MCF 10A (cell line): ENCODE results near the gene ERICH3. TPM values are rescaled to one million over a fixed set of nuclear protein-coding genes. Genes with fewer than 3 reads are reported as not detected.

Experiments
- BruUV-seq: library from RNA; stranded (reverse); fragments of 400-500 nt; replicated peaks from 2 replicates; lab custom pipeline; 2021; lab: Mats Ljungman, UMichigan
- CTCF ChIA-PET: fragments of 300-600 bp; sonication (Branson Sonifier 250); formaldehyde crosslinking; extraction: SDS; loops from one replicate; lab custom pipeline; 2021; ENCODE audit warnings: antibody characterized with exemption, inconsistent platforms; lab: Yijun Ruan, JAX
- POLR2A ChIA-PET: fragments of 300-600, 350-650 bp; sonication (Branson Sonifier 250); formaldehyde crosslinking; extraction: SDS; loops from one replicate; lab custom pipeline; 2020; ENCODE audit warnings: antibody characterized with exemption, inconsistent platforms; lab: Yijun Ruan, JAX
- DNase-seq: peaks from one replicate; pipeline ENCODE4 v3.0.0-alpha.2; 2018; ENCODE audit not compliant: unreplicated experiment
- H3K27ac Mint-ChIP-seq: one replicate; pipeline ENCODE4 v1.8.0; 2022; ENCODE audit warnings: mild to moderate bottlenecking, low read depth, mixed read lengths; ENCODE audit not compliant: unreplicated experiment
- H3K27me3 Mint-ChIP-seq: one replicate; pipeline ENCODE4 v1.8.0; 2022; ENCODE audit warnings: mixed read lengths; ENCODE audit not compliant: insufficient read depth, unreplicated experiment
- H3K36me3 Mint-ChIP-seq: one replicate; pipeline ENCODE4 v1.8.0; 2022; ENCODE audit warnings: mild to moderate bottlenecking, moderate library complexity, mixed read lengths; ENCODE audit not compliant: insufficient read depth, unreplicated experiment
- H3K4me1 Mint-ChIP-seq: one replicate; pipeline ENCODE4 v1.8.0; 2022; ENCODE audit warnings: mixed read lengths; ENCODE audit not compliant: insufficient read depth, unreplicated experiment
- H3K4me3 Mint-ChIP-seq: one replicate; pipeline ENCODE4 v1.8.0; 2022; ENCODE audit warnings: mild to moderate bottlenecking, moderate library complexity, mixed read lengths; ENCODE audit not compliant: unreplicated experiment
- H3K9me3 Mint-ChIP-seq: one replicate; pipeline ENCODE4 v1.8.0; 2022; ENCODE audit warnings: mixed read lengths; ENCODE audit not compliant: unreplicated experiment
- CTCF ChIP-seq: fragments of 200-600 bp; IDR thresholded peaks from one replicate; pipeline ENCODE4 v1.8.0; 2022; ENCODE audit warnings: antibody characterized with exemption, mild to moderate bottlenecking; ENCODE audit not compliant: unreplicated experiment
- intact Hi-C: fragments of 100-400 bp; cut with micrococcal nuclease; formaldehyde crosslinking; loops from 2 replicates; pipeline ENCODE4 v1.14.1; 2022
- total RNA-seq: library from RNA; stranded (reverse); gene quantifications from 2 replicates; pipeline ENCODE4 v1.2.3, GENCODE V29; 2022

ERICH3 gene
- total RNA-seq, 1 experiment from 2014 or later, result not detected

GRCh38 chr1:74715806-74716205 is 42.2 kb upstream of the ERICH3 start:
- CTCF ChIA-PET, result interaction anchor here (0.6 kb wide), 1 partner anchor 28 kb away, joined by 4 read pairs; no protein-coding TSS in a partner anchor

GRCh38 chr1:74715236-74715502 is 41.6 kb upstream of the ERICH3 start:
- Mint-ChIP-seq H3K4me1 (no peaks in the 10 kb centered on the region), H3K9me3 (no peaks in the 10 kb centered on the region), H3K27me3 (no peaks in the 10 kb centered on the region), H3K36me3 (peaks cover 9% of the 10 kb centered on the region), H3K27ac (no peak overlapping the region), H3K4me3 (no peak overlapping the region)
- no peak for DNase-seq
- intact Hi-C loops, result no loop called here
- ChIA-PET CTCF (interaction anchor here (0.8 to 3.0 kb wide), 4 partner anchors 18 to 58 kb away, joined by 3 to 13 read pairs (median 4); partner anchors contain the start of genes CRYZ and TYW3), POLR2A (no interaction called here)
- TF ChIP-seq CTCF, result no peak
- no TSS peak for BruUV-seq

More at GRCh38 chr1:74715806-74716205, 42.2 kb upstream of the ERICH3 start:
- no peak overlapping the region for H3K4me3 Mint-ChIP-seq
- POLR2A ChIA-PET, result no interaction called here
- peaks cover 8% of the 10 kb centered on the region for H3K36me3 Mint-ChIP-seq
- H3K4me1 Mint-ChIP-seq, result no peaks in the 10 kb centered on the region
- no peaks in the 10 kb centered on the region for H3K27me3 Mint-ChIP-seq
- no peaks in the 10 kb centered on the region for H3K9me3 Mint-ChIP-seq
- TF ChIP-seq CTCF, result no peak
- BruUV-seq, result no TSS peak
- H3K27ac Mint-ChIP-seq, result no peak overlapping the region
- intact Hi-C loops, result no loop called here
- no peak for DNase-seq

GRCh38 chr1:74714429-74715235 is 41.0 kb upstream of the ERICH3 start:
- no TSS peak for BruUV-seq
- no peak for DNase-seq
- Mint-ChIP-seq H3K4me3 (no peak overlapping the region), H3K27ac (no peak overlapping the region), H3K9me3 (no peaks in the 10 kb centered on the region), H3K27me3 (no peaks in the 10 kb centered on the region), H3K36me3 (peaks cover 9% of the 10 kb centered on the region), H3K4me1 (no peaks in the 10 kb centered on the region)
- intact Hi-C loops, result no loop called here
- ChIA-PET POLR2A (no interaction called here), CTCF (interaction anchor here (0.8 to 3.0 kb wide), 4 partner anchors 17 to 58 kb away, joined by 3 to 13 read pairs (median 4); partner anchors contain the start of genes CRYZ and TYW3)
- no peak for TF ChIP-seq CTCF

GRCh38 chr1:74713849-74714248 is 40.3 kb upstream of the ERICH3 start:
- ChIA-PET POLR2A (no interaction called here), CTCF (interaction anchor here (0.6 to 3.0 kb wide), 2 partner anchors 24 to 1308 kb away, joined by 3 to 13 read pairs; no protein-coding TSS in a partner anchor)
- H3K4me1 Mint-ChIP-seq, result no peaks in the 10 kb centered on the region
- intact Hi-C loops, result no loop called here
- no peaks in the 10 kb centered on the region for H3K27me3 Mint-ChIP-seq
- no TSS peak for BruUV-seq
- peaks cover 9% of the 10 kb centered on the region for H3K36me3 Mint-ChIP-seq
- no peaks in the 10 kb centered on the region for H3K9me3 Mint-ChIP-seq
- H3K4me3 Mint-ChIP-seq, result no peak overlapping the region
- no peak for TF ChIP-seq CTCF
- no peak for DNase-seq
- H3K27ac Mint-ChIP-seq, result no peak overlapping the region
